Large intestine (tissue), 3 donors: ENCODE results near the gene POLH. TPM values are rescaled to one million over a fixed set of nuclear protein-coding genes. Genes with fewer than 3 reads are reported as not detected.

Source experiments
- DNase-seq, 2 donors: peaks; one replicate each; pipeline versions ENCODE4 v3.0.0 to v3.0.0-alpha.2; 2013
- H3K27ac ChIP-seq: one replicate; pipeline ENCODE4 v1.5.1; 2013; ENCODE audit warnings: low read length
- H3K27me3 ChIP-seq: 2 replicates; pipeline ENCODE4 v1.6.1; 2013; ENCODE audit warnings: low read length; ENCODE audit not compliant: control insufficient read depth, insufficient read depth
- H3K36me3 ChIP-seq: 2 replicates; pipeline ENCODE4 v1.6.1; 2013; ENCODE audit warnings: low read length; ENCODE audit not compliant: control insufficient read depth, insufficient read depth
- H3K4me1 ChIP-seq: one replicate; pipeline ENCODE4 v1.6.1; 2013; ENCODE audit warnings: low read length; ENCODE audit not compliant: control insufficient read depth, insufficient read depth
- H3K4me3 ChIP-seq: one replicate; pipeline ENCODE4 v1.5.1; 2013; ENCODE audit warnings: low read length
- H3K9me3 ChIP-seq: one replicate; pipeline ENCODE4 v1.6.1; 2013; ENCODE audit warnings: mild to moderate bottlenecking, low read depth, low read length, moderate library complexity; ENCODE audit not compliant: control insufficient read depth
- WGBS: methylation state at CpG from one replicate; pipeline ENCODE4 v1.1.5; 2013; ENCODE audit warnings: low lambda C conversion rate; ENCODE audit not compliant: insufficient coverage; 5-methylcytosine and 5-hydroxymethylcytosine counted together
- polyA plus RNA-seq: library from polyadenylated mRNA; unstranded; fragments of 120-200 nt; gene quantifications from one replicate; pipeline ENCODE4 v1.2.1, GENCODE V29; 2013

POLH gene
- polyA plus RNA-seq, 1 donor: 9.2 TPM

GRCh38 chr6:43621078-43621835 is 45.3 kb downstream of the POLH start:
- no CpG with 5 or more reads among the region's 12 CpGs for WGBS
- H3K4me3 ChIP-seq: no peak overlapping the region
- H3K4me1 ChIP-seq: no peaks in the 10 kb centered on the region
- H3K9me3 ChIP-seq: no peaks in the 10 kb centered on the region
- peaks cover 59% of the 10 kb centered on the region for H3K36me3 ChIP-seq
- no peak overlapping the region for H3K27ac ChIP-seq
- H3K27me3 ChIP-seq: no peaks in the 10 kb centered on the region
- no peak for DNase-seq

- WGBS: no CpG with 5 or more reads among the region's 10 CpGs
- Histone ChIP-seq H3K36me3 (peaks cover 61% of the 10 kb centered on the region), H3K27me3 (no peaks in the 10 kb centered on the region), H3K27ac (no peak overlapping the region), H3K9me3 (no peaks in the 10 kb centered on the region), H3K4me3 (no peak overlapping the region), H3K4me1 (peaks cover 1% of the 10 kb centered on the region)
- no peak for DNase-seq
These were observed 45.8 kb downstream of the POLH start for GRCh38 chr6:43621836-43622180.

- Histone ChIP-seq H3K4me1 (peaks cover 7% of the 10 kb centered on the region), H3K27ac (no peak overlapping the region), H3K4me3 (no peak overlapping the region), H3K27me3 (no peaks in the 10 kb centered on the region), H3K36me3 (peaks cover 61% of the 10 kb centered on the region), H3K9me3 (no peaks in the 10 kb centered on the region)
- no peak for DNase-seq
- no CpG with 5 or more reads among the region's 10 CpGs for WGBS
These were observed 46.6 kb downstream of the POLH start for GRCh38 chr6:43622541-43622940.

- no peaks in the 10 kb centered on the region for H3K27me3 ChIP-seq
- no peak overlapping the region for H3K4me3 ChIP-seq
- peaks cover 58% of the 10 kb centered on the region for H3K36me3 ChIP-seq
- WGBS: no CpG with 5 or more reads among the region's 12 CpGs
- peaks cover 12% of the 10 kb centered on the region for H3K4me1 ChIP-seq
- no peak for DNase-seq
- H3K9me3 ChIP-seq: no peaks in the 10 kb centered on the region
- no peak overlapping the region for H3K27ac ChIP-seq
These were observed 48.1 kb downstream of the POLH start for GRCh38 chr6:43623880-43624785.

GRCh38 chr6:43624786-43625288 is 48.9 kb downstream of the POLH start:
- Histone ChIP-seq H3K9me3 (no peaks in the 10 kb centered on the region), H3K4me1 (peaks cover 12% of the 10 kb centered on the region), H3K27ac (no peak overlapping the region), H3K27me3 (no peaks in the 10 kb centered on the region), H3K36me3 (peaks cover 57% of the 10 kb centered on the region), H3K4me3 (no peak overlapping the region)
- DNase-seq: no peak
- no CpG with 5 or more reads among the region's 7 CpGs for WGBS

- WGBS: 90% methylated on average over 2 of the region's 16 CpGs
- no peak overlapping the region for H3K4me3 ChIP-seq
- no peak for DNase-seq
- H3K36me3 ChIP-seq: peaks cover 57% of the 10 kb centered on the region
- no peak overlapping the region for H3K27ac ChIP-seq
- peaks cover 16% of the 10 kb centered on the region for H3K4me1 ChIP-seq
- no peaks in the 10 kb centered on the region for H3K9me3 ChIP-seq
- H3K27me3 ChIP-seq: no peaks in the 10 kb centered on the region
These were observed 49.5 kb downstream of the POLH start for GRCh38 chr6:43625393-43625992.

GRCh38 chr6:43627008-43627825 is 51.2 kb downstream of the POLH start:
- Histone ChIP-seq H3K4me3 (no peak overlapping the region), H3K27me3 (no peaks in the 10 kb centered on the region), H3K4me1 (peaks cover 16% of the 10 kb centered on the region), H3K36me3 (peaks cover 40% of the 10 kb centered on the region), H3K27ac (peak overlapping the region; percentile 61), H3K9me3 (no peaks in the 10 kb centered on the region)
- DNase-seq: peak; percentile 75 to 83
- WGBS: 100% methylated on average over 1 of the region's 5 CpGs

GRCh38 chr6:43628393-43629103 is 52.6 kb downstream of the POLH start:
- H3K27me3 ChIP-seq: no peaks in the 10 kb centered on the region
- no peaks in the 10 kb centered on the region for H3K9me3 ChIP-seq
- H3K36me3 ChIP-seq: peaks cover 28% of the 10 kb centered on the region
- WGBS: no CpG with 5 or more reads among the region's 25 CpGs
- peak overlapping the region; percentile 97 for H3K4me3 ChIP-seq
- peaks cover 16% of the 10 kb centered on the region for H3K4me1 ChIP-seq
- peak; percentile 39 to 79 for DNase-seq
- peak overlapping the region; percentile 84 for H3K27ac ChIP-seq

- Histone ChIP-seq H3K9me3 (no peaks in the 10 kb centered on the region), H3K36me3 (peaks cover 23% of the 10 kb centered on the region), H3K4me3 (peak within 1 kb of the TSS; percentile 97), H3K27me3 (no peaks in the 10 kb centered on the region), H3K4me1 (peaks cover 16% of the 10 kb centered on the region), H3K27ac (peak within 1 kb of the TSS; percentile 95)
- no CpG with 5 or more reads among the region's 46 CpGs for WGBS
- peak; percentile 99 to 100 for DNase-seq
These were observed 53.1 kb downstream of the POLH start, which contains the start of gene GTPBP2 for GRCh38 chr6:43629104-43629504. GTPBP2 (minus strand) TSS chr6:43629264; CDS start chr6:43629162, 102 bp downstream.
